HEK293T (cell line): Measurements from ENCODE around the gene RIT2.

ENCODE experiments used
- ARNT ChIP-seq: fragments of 450-650 bp; IDR thresholded peaks from 2 replicates; pipeline ENCODE4 v1.6.1; 2017; ENCODE audit warnings: mild to moderate bottlenecking
- BHLHE40 ChIP-seq: fragments of 450-650 bp; IDR thresholded peaks from 2 replicates; pipeline ENCODE4 v1.6.1; 2016; ENCODE audit warnings: mild to moderate bottlenecking, moderate library complexity, borderline replicate concordance
- ELF4 ChIP-seq: fragments of 450-650 bp; IDR thresholded peaks from 2 replicates; pipeline ENCODE4 v1.6.1; 2017; ENCODE audit warnings: antibody characterized with exemption
- FOXA1 ChIP-seq: fragments of 450-650 bp; IDR thresholded peaks from 2 replicates; pipeline ENCODE4 v1.6.1; 2016; ENCODE audit warnings: mild to moderate bottlenecking
- FOXK2 ChIP-seq: fragments of 450-650 bp; IDR thresholded peaks from 2 replicates; pipeline ENCODE4 v1.6.1; 2016; ENCODE audit warnings: mild to moderate bottlenecking
- HDGF ChIP-seq: fragments of 450-650 bp; IDR thresholded peaks from 2 replicates; pipeline ENCODE4 v1.6.1; 2017; ENCODE audit warnings: antibody characterized with exemption, borderline replicate concordance
- NFRKB ChIP-seq: fragments of 450-650 bp; IDR thresholded peaks from 2 replicates; pipeline ENCODE4 v1.6.1; 2016; ENCODE audit warnings: mild to moderate bottlenecking, moderate library complexity
- SP1 ChIP-seq: fragments of 450-650 bp; IDR thresholded peaks from 2 replicates; pipeline ENCODE4 v1.6.1; 2017
- TARDBP ChIP-seq: fragments of 450-650 bp; IDR thresholded peaks from 2 replicates; pipeline ENCODE4 v1.6.1; 2016

DNA sequence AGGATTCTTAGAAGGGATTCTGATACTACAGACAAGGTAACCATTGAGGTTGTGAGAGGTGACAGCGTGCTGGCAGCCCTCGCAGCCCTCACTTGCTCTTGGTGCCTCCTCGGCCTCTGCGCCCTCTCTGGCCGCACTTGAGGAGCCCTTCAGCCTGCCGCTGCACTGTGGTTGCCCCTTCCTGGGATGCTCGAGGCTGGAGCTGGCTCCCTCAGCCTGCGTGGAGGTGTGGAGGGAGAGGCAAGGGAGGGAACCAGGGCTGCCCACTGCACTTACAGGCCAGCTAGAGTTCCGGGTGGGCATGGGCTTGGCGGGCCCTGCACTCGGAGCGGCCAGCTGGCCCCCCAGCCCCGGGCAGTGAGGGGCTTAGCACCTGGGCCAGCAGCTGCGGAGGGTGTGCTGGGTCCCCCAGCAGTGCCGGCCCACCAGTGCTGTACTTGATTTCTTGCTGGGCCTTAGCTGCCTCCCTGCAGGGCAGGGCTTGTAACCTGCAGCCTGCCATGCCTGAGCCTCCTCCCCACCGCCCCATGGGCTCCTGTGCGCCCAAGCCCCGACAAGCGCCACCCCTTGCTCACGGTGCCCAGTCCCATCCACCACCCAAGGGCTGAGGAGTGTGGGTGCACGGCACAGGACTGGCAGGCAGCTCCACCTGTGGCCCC is 23.9 kb upstream of the RIT2 start:
- TF ChIP-seq BHLHE40, result no peak
- TF ChIP-seq SP1, result no peak
- TF ChIP-seq FOXK2, result no peak
- no peak for TF ChIP-seq TARDBP
- TF ChIP-seq NFRKB, result no peak
- TF ChIP-seq FOXA1, result no peak
- no peak for TF ChIP-seq ARNT
- TF ChIP-seq ELF4, result no peak
- no peak for TF ChIP-seq HDGF
